GM23338 (cell line): Measurements from ENCODE around the gene PCBP3. TPM values are rescaled to one million over a fixed set of nuclear protein-coding genes. Genes with fewer than 3 reads are reported as not detected.

Source experiments
- ATAC-seq: fragments of 200-7000 bp; cut with Tn5 transposase; 3 replicates; pipeline ENCODE4 v1.9.1; 2020
- DNase-seq: peaks from one replicate; pipeline ENCODE4 v3.0.0-alpha.2; 2015; ENCODE audit warnings: low spot score
- H2AFZ ChIP-seq: fragments of 200-600 bp; sonication (generic); 2 replicates; pipeline ENCODE4 v1.8.0; 2016; ENCODE audit warnings: antibody characterized with exemption, mild to moderate bottlenecking, moderate library complexity
- H3F3A ChIP-seq: fragments of 200-600 bp; sonication (generic); replicated peaks from 2 replicates; pipeline ENCODE4 v1.8.0; 2017; ENCODE audit warnings: antibody characterized with exemption, mixed run types, low read depth
- H3K27ac ChIP-seq: fragments of 200-600 bp; sonication (generic); 2 replicates; pipeline ENCODE4 v1.6.1; 2016; ENCODE audit warnings: low read depth
- H3K27me3 ChIP-seq: fragments of 200-600 bp; sonication (generic); 2 replicates; pipeline ENCODE4 v1.8.0; 2016; ENCODE audit warnings: mild to moderate bottlenecking, mixed run types, moderate library complexity; ENCODE audit not compliant: insufficient read depth
- H3K36me3 ChIP-seq: fragments of 200-600 bp; sonication (generic); 2 replicates; pipeline ENCODE4 v1.8.0; 2016; ENCODE audit warnings: mild to moderate bottlenecking; ENCODE audit not compliant: insufficient read depth
- H3K4me1 ChIP-seq: fragments of 200-600 bp; sonication (generic); 2 replicates; pipeline ENCODE4 v1.8.0; 2016; ENCODE audit warnings: mild to moderate bottlenecking, moderate library complexity; ENCODE audit not compliant: insufficient read depth
- H3K4me2 ChIP-seq: fragments of 200-600 bp; sonication (generic); 2 replicates; pipeline ENCODE4 v1.7.1; 2017; ENCODE audit warnings: mixed run types
- H3K4me3 ChIP-seq: fragments of 200-600 bp; sonication (generic); 2 replicates; pipeline ENCODE4 v1.6.1; 2016; ENCODE audit warnings: mixed run types
- H3K79me2 ChIP-seq: fragments of 200-600 bp; sonication (generic); replicated peaks from 2 replicates; pipeline ENCODE4 v1.8.0; 2017; ENCODE audit warnings: mild to moderate bottlenecking; ENCODE audit not compliant: insufficient read depth
- H3K9me2 ChIP-seq: fragments of 200-600 bp; sonication (generic); 2 replicates; pipeline ENCODE4 v1.8.0; 2017; ENCODE audit not compliant: insufficient read depth
- H4K20me1 ChIP-seq: fragments of 200-600 bp; sonication (generic); replicated peaks from 2 replicates; pipeline ENCODE4 v1.8.0; 2017; ENCODE audit warnings: mild to moderate bottlenecking; ENCODE audit not compliant: insufficient read depth
- H3K27ac Mint-ChIP-seq: 2 replicates; pipeline ENCODE4 v1.8.0; 2020; ENCODE audit warnings: inconsistent platforms, mild to moderate bottlenecking, moderate library complexity, mixed read lengths
- H3K27me3 Mint-ChIP-seq: 3 replicates; pipeline ENCODE4 v1.8.0; 2022; ENCODE audit warnings: low read depth, mild to moderate bottlenecking, moderate library complexity, mixed read lengths, inconsistent platforms; ENCODE audit not compliant: insufficient read depth, poor library complexity
- H3K36me3 Mint-ChIP-seq: 3 replicates; pipeline ENCODE4 v1.8.0; 2021; ENCODE audit warnings: low read depth, mild to moderate bottlenecking, inconsistent platforms, moderate library complexity, mixed read lengths
- H3K4me1 Mint-ChIP-seq: 3 replicates; pipeline ENCODE4 v1.8.0; 2020; ENCODE audit warnings: mild to moderate bottlenecking, inconsistent platforms, mixed read lengths
- H3K4me3 Mint-ChIP-seq: 3 replicates; pipeline ENCODE4 v1.8.0; 2021; ENCODE audit warnings: moderate library complexity, mild to moderate bottlenecking, inconsistent platforms, mixed read lengths
- H3K9me3 Mint-ChIP-seq: 3 replicates; pipeline ENCODE4 v1.8.0; 2020; ENCODE audit warnings: moderate library complexity, mild to moderate bottlenecking, inconsistent platforms, mixed read lengths
- CREB1 ChIP-seq: fragments of 250-450 bp; sonication (Bioruptor Pico); IDR thresholded peaks from 2 replicates; pipeline ENCODE4 v1.5.0; 2020; ENCODE audit warnings: low read depth, mild to moderate bottlenecking, moderate library complexity
- CTCF ChIP-seq, 2 experiments: fragments of 200-600 bp in 1 of 2; sonication (generic) in 1 of 2; conservative IDR thresholded peaks; 2 replicates each; pipeline versions ENCODE4 v1.5.1 to v1.6.1; 2016 to 2017; ENCODE audit warnings: antibody characterized with exemption in 2 of 2, low read depth in 2 of 2, mild to moderate bottlenecking in 2 of 2, moderate library complexity in 1 of 2
- ETS1 ChIP-seq: IDR thresholded peaks from 2 replicates; pipeline ENCODE4 v1.6.1; 2016; ENCODE audit warnings: antibody characterized with exemption
- EZH2 ChIP-seq: fragments of 200-600 bp; sonication (generic); IDR thresholded peaks from one replicate; pipeline ENCODE4 v1.8.0; 2017; ENCODE audit warnings: antibody characterized with exemption, mild to moderate bottlenecking, low read depth; ENCODE audit not compliant: unreplicated experiment
- EZH2phosphoT487 ChIP-seq: fragments of 200-600 bp; sonication (generic); IDR thresholded peaks from one replicate; pipeline ENCODE4 v1.8.1; 2018; ENCODE audit warnings: antibody characterized with exemption; ENCODE audit not compliant: unreplicated experiment
- JUNB ChIP-seq: IDR thresholded peaks from one replicate; pipeline ENCODE4 v1.6.1; 2016; ENCODE audit warnings: antibody characterized with exemption; ENCODE audit not compliant: unreplicated experiment
- NANOG ChIP-seq: IDR thresholded peaks from 2 replicates; pipeline ENCODE4 v1.6.1; 2016; ENCODE audit warnings: antibody characterized with exemption, borderline replicate concordance
- POLR2AphosphoS5 ChIP-seq: IDR thresholded peaks from 2 replicates; pipeline ENCODE4 v1.6.1; 2016; ENCODE audit warnings: antibody characterized with exemption, low read depth
- REST ChIP-seq: IDR thresholded peaks from one replicate; pipeline ENCODE4 v1.6.1; 2018; ENCODE audit warnings: antibody characterized with exemption; ENCODE audit not compliant: unreplicated experiment
- STAT1 ChIP-seq: IDR thresholded peaks from one replicate; pipeline ENCODE4 v1.6.1; 2016; ENCODE audit warnings: antibody characterized with exemption; ENCODE audit not compliant: unreplicated experiment
- ZNF114 ChIP-seq: fragments of 250-450 bp; sonication (Bioruptor Pico); IDR thresholded peaks from 2 replicates; pipeline ENCODE4 v1.5.0; 2020; ENCODE audit warnings: mild to moderate bottlenecking, moderate library complexity
- ZNF331 ChIP-seq: fragments of 250-450 bp; sonication (Bioruptor Pico); IDR thresholded peaks from 2 replicates; pipeline ENCODE4 v1.5.0; 2020; ENCODE audit warnings: low read depth, mild to moderate bottlenecking, moderate library complexity
- polyA plus RNA-seq: library from polyadenylated mRNA; unstranded; fragments of >200 nt; fragmentation: Nextera tagmentation; extraction: Ambion mirVana; gene quantifications from 2 replicates; pipeline ENCODE4 v1.2.1, GENCODE V29; 2016
- total RNA-seq: library from RNA; depleted of rRNA; stranded (reverse); fragments of >200 nt; shearing (Covaris generic); gene quantifications from 2 replicates; pipeline ENCODE4 v1.2.3, GENCODE V29; 2014

PCBP3 gene
- total and polyA plus RNA-seq, 2 experiments from 2014 or later = 7.1 to 9.1 TPM

GRCh38 chr21:45971616-45972352, 328.3 kb downstream of the PCBP3 start:
- H3K27me3 ChIP-seq = peaks cover 8% of the 10 kb centered on the region
- Mint-ChIP-seq H3K9me3 (no peaks in the 10 kb centered on the region), H3K27ac (no peak overlapping the region), H3K4me3 (no peak overlapping the region), H3K4me1 (peaks cover 11% of the 10 kb centered on the region), H3K27me3 (peaks cover 20% of the 10 kb centered on the region), H3K36me3 (no peaks in the 10 kb centered on the region; the same call in 2 of the 3 replicates)
- H3F3A ChIP-seq = 0 out of 2 replicates have a peak, but pooled peaks cover 3% of the 10 kb centered on the region
- H3K27ac ChIP-seq = no peak overlapping the region
- peak overlapping the region; percentile 85; the same call in 1 of the 2 replicates for H3K4me3 ChIP-seq
- H4K20me1 ChIP-seq = no peaks in the 10 kb centered on the region
- H3K36me3 ChIP-seq = no peaks in the 10 kb centered on the region
- peaks cover 17% of the 10 kb centered on the region for H3K4me1 ChIP-seq
- 0 out of 2 replicates have a peak, but pooled peaks cover 2% of the 10 kb centered on the region for H3K79me2 ChIP-seq
- no peaks in the 10 kb centered on the region for H3K9me2 ChIP-seq
- peak overlapping the region; percentile 99 for H3K4me2 ChIP-seq
- TF ChIP-seq POLR2AphosphoS5 = no peak
- peak; percentile 32 for DNase-seq
- ATAC-seq = no peak
- 0 out of 2 replicates have a peak overlapping the region, but pooled peaks have one; percentile 66 for H2AFZ ChIP-seq

GRCh38 chr21:45972353-45972715, 328.8 kb downstream of the PCBP3 start:
- Histone ChIP-seq H3K9me2 (no peaks in the 10 kb centered on the region), H3K4me2 (peak overlapping the region; percentile 99), H3K79me2 (0 out of 2 replicates have a peak, but pooled peaks cover 2% of the 10 kb centered on the region), H3K36me3 (no peaks in the 10 kb centered on the region), H3K4me3 (peak overlapping the region; percentile 85), H2AFZ (peak overlapping the region; percentile 66; the same call in 1 of the 2 replicates), H3K27ac (no peak overlapping the region), H3K4me1 (peaks cover 17% of the 10 kb centered on the region), H3F3A (0 out of 2 replicates have a peak, but pooled peaks cover 3% of the 10 kb centered on the region), H3K27me3 (peaks cover 8% of the 10 kb centered on the region), H4K20me1 (no peaks in the 10 kb centered on the region)
- Mint-ChIP-seq H3K27ac (no peak overlapping the region), H3K4me1 (peaks cover 11% of the 10 kb centered on the region), H3K27me3 (peaks cover 17% of the 10 kb centered on the region), H3K36me3 (no peaks in the 10 kb centered on the region; the same call in 2 of the 3 replicates), H3K4me3 (peak overlapping the region; percentile 53; the same call in 2 of the 3 replicates), H3K9me3 (no peaks in the 10 kb centered on the region)
- ATAC-seq (peak; percentile 3), DNase-seq (peak; percentile 59)
- TF ChIP-seq ZNF331 (CRISPR knock-in tag) (no peak), CTCF (conservative IDR thresholded peaks at IDR 0.05; ENCODE audit: low read depth in 2 of 2) (no peak), POLR2AphosphoS5 (no peak), REST (no peak), CREB1 (no peak), STAT1 (no peak), ETS1 (no peak), EZH2 (no peak), ZNF114 (CRISPR knock-in tag) (no peak), JUNB (no peak), EZH2phosphoT487 (no peak), NANOG (no peak)
